Testis (tissue), 2 donors: ENCODE data around the gene SPIRE1.

ENCODE experiments used
- POLR2A ChIP-seq: fragments of 450-650 bp; IDR thresholded peaks from one replicate; pipeline ENCODE4 v1.6.1; 2017; ENCODE audit warnings: antibody characterized with exemption, mild to moderate bottlenecking, moderate library complexity
- TF ChIP-seq, protein P1 (sequence below), 3 experiments: fragments of 450-650 bp in 2 of 3; fragments of 200-600 bp in 1 of 3; sonication (generic) in 1 of 3; IDR thresholded peaks; one replicate each; pipeline ENCODE4 v1.5.1; 2016 to 2019; ENCODE audit warnings: antibody characterized with exemption in 3 of 3, mild to moderate bottlenecking in 2 of 3, moderate library complexity in 1 of 3

DNA sequence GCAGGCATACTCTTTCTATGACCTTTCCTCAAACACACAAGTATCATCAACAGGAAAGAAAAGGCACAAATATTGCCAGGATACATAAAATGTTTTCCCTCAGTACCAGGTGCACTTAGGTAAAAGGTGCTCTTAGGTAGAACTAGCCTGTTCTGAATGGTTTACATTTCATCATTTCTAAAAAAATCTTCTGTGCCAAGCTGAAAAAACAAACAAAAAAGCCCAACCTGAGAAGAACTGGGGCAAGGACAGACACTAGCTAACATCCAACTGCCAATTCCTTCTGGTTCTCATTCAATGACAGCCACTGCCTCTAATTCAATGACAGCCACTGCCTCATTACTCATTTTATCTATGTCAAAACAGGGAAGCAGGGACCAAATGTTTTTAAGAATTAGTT lies 68.5 kb downstream of the SPIRE1 start:
- TF ChIP-seq POLR2A, result no peak
- TF ChIP-seq, protein P1, sequence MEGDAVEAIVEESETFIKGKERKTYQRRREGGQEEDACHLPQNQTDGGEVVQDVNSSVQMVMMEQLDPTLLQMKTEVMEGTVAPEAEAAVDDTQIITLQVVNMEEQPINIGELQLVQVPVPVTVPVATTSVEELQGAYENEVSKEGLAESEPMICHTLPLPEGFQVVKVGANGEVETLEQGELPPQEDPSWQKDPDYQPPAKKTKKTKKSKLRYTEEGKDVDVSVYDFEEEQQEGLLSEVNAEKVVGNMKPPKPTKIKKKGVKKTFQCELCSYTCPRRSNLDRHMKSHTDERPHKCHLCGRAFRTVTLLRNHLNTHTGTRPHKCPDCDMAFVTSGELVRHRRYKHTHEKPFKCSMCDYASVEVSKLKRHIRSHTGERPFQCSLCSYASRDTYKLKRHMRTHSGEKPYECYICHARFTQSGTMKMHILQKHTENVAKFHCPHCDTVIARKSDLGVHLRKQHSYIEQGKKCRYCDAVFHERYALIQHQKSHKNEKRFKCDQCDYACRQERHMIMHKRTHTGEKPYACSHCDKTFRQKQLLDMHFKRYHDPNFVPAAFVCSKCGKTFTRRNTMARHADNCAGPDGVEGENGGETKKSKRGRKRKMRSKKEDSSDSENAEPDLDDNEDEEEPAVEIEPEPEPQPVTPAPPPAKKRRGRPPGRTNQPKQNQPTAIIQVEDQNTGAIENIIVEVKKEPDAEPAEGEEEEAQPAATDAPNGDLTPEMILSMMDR (IDR thresholded peaks at IDR 0.05), result no peak
